OCI-LY3 (cell line): Measurements from ENCODE around the gene TBCA.

Source experiments
- CTCF ChIP-seq: fragments of 200-600, 300-600 bp; sonication (generic); IDR thresholded peaks from 2 replicates; pipeline ENCODE4 v1.5.1; 2014; ENCODE audit warnings: antibody characterized with exemption, low read length, low read depth
- EZH2phosphoT487 ChIP-seq: fragments of 200-600 bp; shearing (Covaris generic); IDR thresholded peaks from 2 replicates; pipeline ENCODE4 v1.6.1; 2018; ENCODE audit warnings: antibody characterized with exemption, mixed run types, low read depth

- TF ChIP-seq CTCF (no peak), EZH2phosphoT487 (no peak)
These were observed 130.0 kb downstream of the TBCA start for GRCh38 chr5:77645995-77646639.
